ENCODE results near the gene EIF4E3. TPM values are rescaled to one million over a fixed set of nuclear protein-coding genes. Genes with fewer than 3 reads are reported as not detected.

Gene EIF4E3
- total RNA-seq, 6 donors from 2014 or later: 7.3 to 40.2 (median 21.2) TPM

- H3K9me3 ChIP-seq: peaks cover 0 to 5% (median 0%) of the 10 kb centered on the region in 4 donors
- H3K4me1 ChIP-seq: peaks cover 2 to 5% (median 4%) of the 10 kb centered on the region in 4 donors
- DNase-seq (no peak), ATAC-seq (ENCODE audit: low FRiP score in 2 of 2) (no peak)
- no peaks in the 10 kb centered on the region for H3K27me3 ChIP-seq
- TF ChIP-seq POLR2AphosphoS5 (IDR thresholded peaks at IDR 0.05) (no peak), POLR2A (IDR thresholded peaks at IDR 0.05) (no peak), EP300 (IDR thresholded peaks at IDR 0.05) (no peak)
- TF ChIP-seq, protein P1, sequence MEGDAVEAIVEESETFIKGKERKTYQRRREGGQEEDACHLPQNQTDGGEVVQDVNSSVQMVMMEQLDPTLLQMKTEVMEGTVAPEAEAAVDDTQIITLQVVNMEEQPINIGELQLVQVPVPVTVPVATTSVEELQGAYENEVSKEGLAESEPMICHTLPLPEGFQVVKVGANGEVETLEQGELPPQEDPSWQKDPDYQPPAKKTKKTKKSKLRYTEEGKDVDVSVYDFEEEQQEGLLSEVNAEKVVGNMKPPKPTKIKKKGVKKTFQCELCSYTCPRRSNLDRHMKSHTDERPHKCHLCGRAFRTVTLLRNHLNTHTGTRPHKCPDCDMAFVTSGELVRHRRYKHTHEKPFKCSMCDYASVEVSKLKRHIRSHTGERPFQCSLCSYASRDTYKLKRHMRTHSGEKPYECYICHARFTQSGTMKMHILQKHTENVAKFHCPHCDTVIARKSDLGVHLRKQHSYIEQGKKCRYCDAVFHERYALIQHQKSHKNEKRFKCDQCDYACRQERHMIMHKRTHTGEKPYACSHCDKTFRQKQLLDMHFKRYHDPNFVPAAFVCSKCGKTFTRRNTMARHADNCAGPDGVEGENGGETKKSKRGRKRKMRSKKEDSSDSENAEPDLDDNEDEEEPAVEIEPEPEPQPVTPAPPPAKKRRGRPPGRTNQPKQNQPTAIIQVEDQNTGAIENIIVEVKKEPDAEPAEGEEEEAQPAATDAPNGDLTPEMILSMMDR (IDR thresholded peaks at IDR 0.05): no peak
- H3K4me3 ChIP-seq: no peak overlapping the region
- 60 to 79% methylated on average over 1 of the region's 1 CpG for WGBS, 2 donors
- no peak overlapping the region for H3K27ac ChIP-seq
- H3K36me3 ChIP-seq: no peaks in the 10 kb centered on the region
Observed at GRCh38 chr3:71734881-71735280, 9.7 kb upstream of the EIF4E3 start.

DNA sequence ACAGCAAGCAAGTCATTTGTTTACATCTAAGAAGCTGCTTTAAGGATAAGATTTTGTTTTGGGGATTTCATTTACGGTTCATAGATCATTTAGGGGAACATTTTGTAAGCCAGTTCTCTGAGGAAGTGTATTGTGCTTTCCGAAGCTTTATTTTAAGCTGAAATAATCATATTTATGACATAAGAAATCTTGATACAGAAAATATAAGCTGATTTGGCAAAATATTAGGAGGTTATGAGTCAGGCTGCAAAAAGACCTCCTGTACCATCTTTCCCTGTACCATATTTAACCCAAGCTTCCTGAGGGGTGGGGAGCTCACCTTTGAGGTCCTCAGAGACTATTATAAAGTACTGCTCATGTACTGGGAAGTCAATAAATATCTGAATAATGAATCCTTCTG is 8.1 kb upstream of the EIF4E3 start:
- H3K4me3 ChIP-seq: no peak overlapping the region
- 94 to 98% methylated on average over 2 of the region's 2 CpGs for WGBS, 2 donors
- no peak overlapping the region for H3K27ac ChIP-seq
- H3K9me3 ChIP-seq: peaks cover 0 to 5% (median 0%) of the 10 kb centered on the region in 4 donors
- ATAC-seq (ENCODE audit: low FRiP score in 2 of 2) (no peak), DNase-seq (no peak)
- TF ChIP-seq EP300 (IDR thresholded peaks at IDR 0.05) (no peak), POLR2A (IDR thresholded peaks at IDR 0.05) (no peak), POLR2AphosphoS5 (IDR thresholded peaks at IDR 0.05) (no peak)
- TF ChIP-seq, protein P1 (IDR thresholded peaks at IDR 0.05): no peak
- peaks cover 5 to 15% (median 9%) of the 10 kb centered on the region in 4 donors for H3K4me1 ChIP-seq
- no peaks in the 10 kb centered on the region for H3K36me3 ChIP-seq
- no peaks in the 10 kb centered on the region for H3K27me3 ChIP-seq

DNA sequence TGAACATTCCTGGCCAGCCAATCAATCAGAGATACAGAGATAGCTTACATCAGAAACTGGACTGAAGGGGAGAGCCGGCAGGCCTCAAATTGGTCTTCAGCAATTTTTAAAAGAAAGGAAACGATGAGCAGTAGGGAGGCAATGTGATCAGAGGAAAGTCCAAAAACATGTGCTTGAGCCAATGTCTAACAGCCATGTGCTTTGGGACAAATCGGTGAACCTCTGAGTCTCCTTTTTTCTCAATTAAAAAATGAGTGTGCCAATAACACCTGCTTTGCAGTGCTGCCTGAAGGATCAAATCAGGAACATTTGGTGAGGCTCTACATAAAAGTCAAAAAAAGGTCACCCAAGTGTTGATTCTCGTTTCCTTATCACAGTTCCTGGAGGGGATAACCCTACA is 7.4 kb upstream of the EIF4E3 start:
- H3K27ac ChIP-seq: no peak overlapping the region
- no peaks in the 10 kb centered on the region for H3K27me3 ChIP-seq
- DNase-seq: no peak
- H3K9me3 ChIP-seq: peaks cover 0 to 3% (median 0%) of the 10 kb centered on the region in 4 donors
- peaks cover 5 to 15% (median 9%) of the 10 kb centered on the region in 4 donors for H3K4me1 ChIP-seq
- WGBS, 2 donors: 89 to 91% methylated on average over 4 of the region's 4 CpGs
- no peak for TF ChIP-seq EP300 (IDR thresholded peaks at IDR 0.05)
- TF ChIP-seq, protein P1 (IDR thresholded peaks at IDR 0.05): no peak
- TF ChIP-seq POLR2AphosphoS5 (IDR thresholded peaks at IDR 0.05): no peak
- no peak for TF ChIP-seq POLR2A (IDR thresholded peaks at IDR 0.05)
- no peak overlapping the region for H3K4me3 ChIP-seq
- H3K36me3 ChIP-seq: no peaks in the 10 kb centered on the region
- no peak for ATAC-seq (ENCODE audit: low FRiP score in 2 of 2)

DNA sequence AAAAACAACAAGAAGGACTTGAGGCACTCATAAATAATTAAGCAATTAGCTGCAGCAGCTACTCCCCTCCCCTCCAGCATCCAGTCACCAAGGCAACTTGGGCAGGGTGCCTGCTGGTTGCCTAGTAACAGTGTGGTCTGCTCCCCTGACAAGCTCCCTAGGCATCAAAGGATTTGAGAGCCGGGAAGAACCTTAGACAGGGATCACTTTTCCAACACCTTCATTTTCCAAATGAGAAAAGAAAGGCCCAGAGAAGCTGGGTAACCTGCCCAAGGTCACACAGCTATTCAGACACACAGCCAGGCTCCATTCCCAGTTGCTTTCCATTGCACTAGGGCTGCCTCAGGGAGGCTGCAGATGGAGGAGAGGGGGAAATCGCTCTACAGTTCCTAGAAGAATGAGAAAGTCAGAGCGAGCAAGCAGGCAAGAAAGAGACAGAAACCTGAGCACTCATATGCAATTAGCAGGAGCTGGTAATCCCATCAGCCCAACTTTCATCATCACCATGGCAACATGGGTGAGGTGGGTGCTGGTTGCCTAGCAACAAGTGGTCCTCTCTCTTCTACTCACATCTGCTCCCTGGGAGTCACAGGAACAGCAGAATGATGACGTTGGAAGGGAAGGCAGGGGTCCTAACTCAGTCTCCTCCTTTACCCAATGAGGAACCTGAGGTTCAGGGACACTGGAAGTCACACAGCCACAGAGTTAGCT is 3.6 kb upstream of the EIF4E3 start:
- no peak for DNase-seq
- Histone ChIP-seq H3K27ac (no peak overlapping the region), H3K4me3 (no peak overlapping the region)

More for the DNA sequence above, 3.6 kb upstream of the EIF4E3 start:
- H3K9me3 ChIP-seq: no peaks in the 10 kb centered on the region
- TF ChIP-seq, protein P1 (IDR thresholded peaks at IDR 0.05): no peak
- TF ChIP-seq POLR2AphosphoS5 (IDR thresholded peaks at IDR 0.05) (no peak), EP300 (IDR thresholded peaks at IDR 0.05) (no peak), POLR2A (IDR thresholded peaks at IDR 0.05) (no peak)
- no peak for ATAC-seq (ENCODE audit: low FRiP score in 2 of 2)
- H3K36me3 ChIP-seq: no peaks in the 10 kb centered on the region
- 60 to 68% methylated on average over 3 to 4 of the region's 4 CpGs for WGBS, 2 donors
- H3K27me3 ChIP-seq: no peaks in the 10 kb centered on the region
- peaks cover 10 to 24% (median 23%) of the 10 kb centered on the region in 4 donors for H3K4me1 ChIP-seq

All from upper lobe of left lung (tissue), 6 donors.